ENCODE results near the gene TMEM33.

Gene TMEM33

DNA sequence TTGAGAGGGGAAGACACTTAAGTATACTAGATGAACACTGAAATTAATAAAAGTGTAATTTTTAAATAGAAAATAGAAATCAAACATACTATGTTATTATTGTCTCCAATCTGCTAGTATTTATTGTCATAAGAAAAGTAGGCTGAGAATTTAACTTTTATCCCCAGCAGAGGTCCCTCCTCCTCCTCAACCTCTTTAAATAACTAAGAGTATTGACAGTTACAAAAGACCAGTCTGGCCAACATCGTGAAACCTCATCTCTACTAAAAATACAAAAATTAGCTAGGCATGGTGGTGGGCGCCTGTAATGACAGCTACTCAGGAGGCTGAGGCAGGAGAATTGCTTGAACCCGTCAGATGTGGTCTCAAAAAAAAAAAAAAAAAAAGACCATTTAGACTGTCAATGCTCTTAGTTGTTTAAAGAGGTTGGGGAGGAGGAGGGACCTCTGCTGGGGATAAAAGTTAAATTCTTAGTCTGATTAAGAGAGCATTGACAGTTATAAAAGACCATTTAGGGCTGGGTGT lies 59.3 kb downstream of the TMEM33 start:
- no peak for DNase-seq (ENCODE audit: low read depth in 2 of 2)

DNA sequence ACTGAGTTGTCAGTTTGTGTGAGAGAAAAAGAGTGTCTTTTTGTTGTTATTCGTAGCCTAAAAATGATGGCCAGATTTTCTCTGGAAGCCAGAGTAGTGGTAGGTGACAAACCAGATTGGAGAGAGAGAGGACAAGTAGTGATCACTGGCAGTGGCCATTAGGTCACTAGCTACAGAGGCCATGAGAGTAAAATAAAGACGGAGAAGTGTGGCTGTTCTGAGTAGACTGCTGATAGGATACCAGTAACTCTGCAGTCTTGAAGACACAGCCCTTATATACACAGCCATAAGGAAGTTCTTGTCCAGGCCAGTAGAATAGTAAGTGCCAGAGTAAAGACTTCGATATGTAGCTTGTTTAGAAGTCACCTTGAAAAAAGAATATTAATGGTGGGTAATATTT lies 62.8 kb downstream of the TMEM33 start:
- no peak for DNase-seq (ENCODE audit: low read depth in 2 of 2)

DNA sequence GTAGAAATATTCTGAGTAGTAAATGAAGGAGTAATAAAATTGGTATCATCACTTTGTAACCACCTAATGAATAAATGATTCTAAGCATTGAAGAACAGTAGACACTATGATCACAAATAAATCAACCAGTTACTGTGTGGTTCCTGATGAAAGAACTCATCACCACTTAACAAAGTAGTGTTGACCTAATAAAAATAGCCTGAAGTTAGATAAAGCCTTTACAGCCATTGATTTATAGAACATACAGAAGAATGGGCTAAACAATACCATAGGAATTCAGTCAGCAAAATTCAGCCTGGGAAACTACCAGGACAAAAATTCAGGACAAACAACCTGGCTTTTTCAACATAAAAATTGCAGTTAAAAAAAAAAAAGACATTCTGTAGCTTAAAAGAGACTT lies 64.1 kb downstream of the TMEM33 start:
- no peak for DNase-seq (ENCODE audit: low read depth in 2 of 2)

- DNase-seq (ENCODE audit: low read depth in 2 of 2) = no peak
These were observed 73.0 kb downstream of the TMEM33 start for GRCh38 chr4:42008011-42008786.
